NCI-H187 treated with DMSO at 0.1 percent for 48 hours (cell line): Measurements from ENCODE around the gene TMEM174.
"Not testable (repeated sequence)": the region's sequence is repeated elsewhere in the genome, so short reads cannot be mapped to it uniquely, and the experiment has no call there.

Experiments used
- DNase-seq: peaks from one replicate; lab custom pipeline; 2025; lab: John Stamatoyannopoulos, UW

The TMEM174 gene

GRCh38 chr5:73196201-73196600 lies 23.2 kb downstream of the TMEM174 start:
- no peak for DNase-seq

GRCh38 chr5:73197637-73198257 lies 24.8 kb downstream of the TMEM174 start:
- no peak for DNase-seq

GRCh38 chr5:73198833-73199592 lies 26.0 kb downstream of the TMEM174 start:
- DNase-seq: no peak

- DNase-seq: no peak
Measured at GRCh38 chr5:73199671-73200070, 26.7 kb downstream of the TMEM174 start.

- peak; percentile 73 for DNase-seq
Measured at GRCh38 chr5:73201547-73202513, 28.8 kb downstream of the TMEM174 start.

- DNase-seq: peak; percentile 97
Measured at GRCh38 chr5:73204332-73204731, 31.3 kb downstream of the TMEM174 start.

- no peak for DNase-seq
Measured at GRCh38 chr5:73204733-73205132, 31.7 kb downstream of the TMEM174 start.

- no peak for DNase-seq
Measured at GRCh38 chr5:73205305-73205704, 32.3 kb downstream of the TMEM174 start.

- not testable (repeated sequence) for DNase-seq
Measured at GRCh38 chr5:73207239-73207638, 34.2 kb downstream of the TMEM174 start.

GRCh38 chr5:73209075-73209474 lies 36.1 kb downstream of the TMEM174 start:
- DNase-seq: not testable (repeated sequence)

GRCh38 chr5:73212693-73213092 lies 39.7 kb downstream of the TMEM174 start:
- DNase-seq: not testable (repeated sequence)

- no peak for DNase-seq
Measured at GRCh38 chr5:73213566-73213998, 40.6 kb downstream of the TMEM174 start.

GRCh38 chr5:73214306-73214705 lies 41.3 kb downstream of the TMEM174 start:
- DNase-seq: no peak

- DNase-seq: peak; percentile 90
Measured at GRCh38 chr5:73214996-73215395, 42.0 kb downstream of the TMEM174 start.

GRCh38 chr5:73215531-73215890 lies 42.5 kb downstream of the TMEM174 start:
- no peak for DNase-seq

GRCh38 chr5:73215891-73216610 lies 43.1 kb downstream of the TMEM174 start:
- DNase-seq: peak; percentile 53

GRCh38 chr5:73218552-73219171 lies 45.7 kb downstream of the TMEM174 start:
- no peak for DNase-seq

GRCh38 chr5:73219336-73219735 lies 46.3 kb downstream of the TMEM174 start:
- not testable (repeated sequence) for DNase-seq

- no peak for DNase-seq
Measured at GRCh38 chr5:73221161-73221560, 48.2 kb downstream of the TMEM174 start.

- no peak for DNase-seq
Measured at GRCh38 chr5:73221726-73222125, 48.7 kb downstream of the TMEM174 start.

- DNase-seq: no peak
Measured at GRCh38 chr5:73222173-73222572, 49.2 kb downstream of the TMEM174 start.
